ENCODE measurements around the gene SERPINH1. TPM values are rescaled to one million over a fixed set of nuclear protein-coding genes. Genes with fewer than 3 reads are reported as not detected.

Gene SERPINH1
- total and polyA plus RNA-seq, 2 of the 13 experiments (the other 11 are each of a cell fraction or from before 2014, with no cell fraction given) = 83.6 to 83.8 TPM

GRCh38 chr11:75566763-75567279, 4.8 kb downstream of the SERPINH1 start (continued):
- TF ChIP-seq BCL3 (CRISPR knock-in tag; IDR thresholded peaks at IDR 0.05) = no peak
- TF ChIP-seq ZNF574 (CRISPR knock-in tag; IDR thresholded peaks at IDR 0.05) = no peak
- peak; percentile 99 for TF ChIP-seq BORCS8-MEF2B (CRISPR knock-in tag; IDR thresholded peaks at IDR 0.05)
- TF ChIP-seq KLF13 (CRISPR knock-in tag; IDR thresholded peaks at IDR 0.05) = no peak
- no peak for TF ChIP-seq ZSCAN20 (CRISPR knock-in tag; IDR thresholded peaks at IDR 0.05; ENCODE audit: borderline replicate concordance)
- TF ChIP-seq ZNF619 (CRISPR knock-in tag; IDR thresholded peaks at IDR 0.05) = no peak
- no peak for TF ChIP-seq UBTF (CRISPR knock-in tag; IDR thresholded peaks at IDR 0.05)

Measured in HepG2 (cell line).